Hematopoietic multipotent progenitor cell treated with erythropoietin and hydrocortisone succinate and interleukin-3 and kit ligand, for 17 days (in vitro differentiated cells): Measurements from ENCODE around the gene XPR1.
A peak's percentile ranks its signal among the peaks of the same experiment; 100 is the strongest.
"Not testable (repeated sequence)": the region's sequence is repeated elsewhere in the genome, so short reads cannot be mapped to it uniquely, and the experiment has no call there.

Experiments used
- DNase-seq: peaks from one replicate; pipeline ENCODE4 v3.0.0-alpha.2; 2015; ENCODE audit warnings: low spot score

The XPR1 gene

GRCh38 chr1:180722586-180722985, 90.8 kb downstream of the XPR1 start:
- no peak for DNase-seq

GRCh38 chr1:180724055-180724454, 92.2 kb downstream of the XPR1 start:
- DNase-seq = no peak

- DNase-seq = not testable (repeated sequence)
Observed at GRCh38 chr1:180726024-180726423, 94.2 kb downstream of the XPR1 start.

DNA sequence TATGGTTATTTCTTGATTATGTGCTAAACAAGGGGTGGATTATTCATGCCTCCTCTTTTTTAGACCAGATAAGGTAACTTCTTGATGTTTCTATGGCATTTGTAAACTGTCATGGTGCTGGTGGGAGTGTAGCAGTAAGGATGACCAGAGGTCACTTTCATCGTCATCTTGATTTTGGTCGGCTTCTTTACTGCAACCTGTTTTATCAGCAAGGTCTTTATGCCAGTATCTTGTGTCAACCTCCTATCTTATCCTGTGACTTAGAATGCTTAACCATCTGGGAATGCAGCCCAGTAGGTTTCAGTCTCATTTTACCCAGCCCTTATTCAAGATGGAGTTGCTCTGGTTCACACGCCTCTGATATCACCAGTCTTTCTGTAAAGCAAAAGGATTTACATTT, 95.9 kb downstream of the XPR1 start:
- not testable (repeated sequence) for DNase-seq

GRCh38 chr1:180728472-180729106, 96.8 kb downstream of the XPR1 start:
- no peak for DNase-seq

DNA sequence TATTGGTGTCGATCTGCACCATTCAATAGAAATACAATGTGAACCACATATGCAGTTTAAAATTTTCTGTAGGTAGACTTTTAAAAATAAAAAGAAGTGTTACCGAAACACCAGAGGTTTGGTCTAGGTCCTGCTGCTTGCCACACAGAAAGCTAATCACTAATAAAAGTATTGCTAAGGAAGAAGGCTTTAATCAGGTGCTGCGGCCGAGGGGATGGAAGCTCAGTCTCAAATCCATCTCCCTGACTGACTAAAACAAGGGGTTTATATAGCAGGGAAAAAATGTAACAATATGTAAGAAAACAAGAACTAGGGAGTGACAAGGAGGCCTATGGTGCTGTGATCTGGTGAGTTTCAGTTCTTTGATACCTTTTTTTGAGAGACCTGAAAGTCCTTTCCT, 99.3 kb downstream of the XPR1 start:
- no peak for DNase-seq

DNA sequence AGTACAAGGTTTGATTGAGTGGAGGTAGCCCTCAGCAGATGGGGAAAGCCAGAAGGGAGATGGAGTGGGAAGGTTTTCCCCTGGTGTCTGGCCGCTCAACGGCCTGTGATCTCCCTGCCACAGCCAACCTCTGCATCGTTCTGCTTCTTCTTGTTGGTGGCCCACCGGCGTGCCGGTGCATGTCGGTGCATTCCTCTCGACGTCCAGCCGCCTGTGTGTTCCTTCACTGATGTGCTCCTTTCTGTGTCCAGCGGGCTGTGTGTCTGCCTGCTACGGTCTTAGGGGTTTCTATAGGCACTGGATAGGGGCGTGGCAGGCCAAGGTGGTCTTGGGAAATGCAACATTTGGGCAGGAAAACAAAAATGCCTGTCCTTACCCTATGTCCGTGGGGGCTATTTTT, 101.0 kb downstream of the XPR1 start:
- DNase-seq = no peak

DNA sequence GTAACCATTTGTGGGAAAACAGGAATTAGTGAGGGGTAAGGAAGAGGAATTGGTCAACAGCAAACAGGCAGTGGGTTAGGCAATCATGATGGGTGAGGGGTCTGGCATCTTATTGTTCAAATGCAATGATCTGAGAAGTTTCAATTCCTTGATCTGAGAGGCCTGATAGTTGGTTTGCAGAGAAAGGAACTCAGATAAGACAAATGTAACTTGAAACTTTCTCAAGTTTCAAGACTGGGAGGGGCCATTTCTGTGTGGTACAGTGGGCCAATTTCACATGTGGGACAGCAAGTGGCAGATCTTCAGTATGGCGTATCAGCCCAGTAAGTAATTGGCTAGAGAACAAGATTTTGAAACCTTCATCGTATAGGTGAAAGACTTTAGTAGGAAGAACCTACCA, 102.5 kb downstream of the XPR1 start:
- DNase-seq = no peak

DNA sequence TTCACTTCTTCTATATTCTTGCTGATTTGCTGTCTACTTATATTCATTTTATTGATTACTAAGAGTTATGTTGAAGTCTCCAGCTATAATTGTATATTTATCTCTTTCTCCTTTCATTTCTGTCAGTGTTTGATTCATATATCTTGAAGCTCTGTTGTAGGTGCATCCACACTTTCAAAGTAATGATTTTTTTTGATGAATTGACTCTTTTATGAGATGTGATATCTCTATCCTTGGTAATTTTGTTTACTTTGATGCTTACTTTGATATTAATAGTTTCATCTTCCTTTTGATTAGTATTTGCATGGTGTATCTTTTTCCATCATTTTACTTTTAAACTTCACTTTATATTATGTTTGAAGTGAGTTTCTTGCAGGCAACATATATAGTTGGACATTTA, 110.8 kb downstream of the XPR1 start:
- DNase-seq = no peak

DNA sequence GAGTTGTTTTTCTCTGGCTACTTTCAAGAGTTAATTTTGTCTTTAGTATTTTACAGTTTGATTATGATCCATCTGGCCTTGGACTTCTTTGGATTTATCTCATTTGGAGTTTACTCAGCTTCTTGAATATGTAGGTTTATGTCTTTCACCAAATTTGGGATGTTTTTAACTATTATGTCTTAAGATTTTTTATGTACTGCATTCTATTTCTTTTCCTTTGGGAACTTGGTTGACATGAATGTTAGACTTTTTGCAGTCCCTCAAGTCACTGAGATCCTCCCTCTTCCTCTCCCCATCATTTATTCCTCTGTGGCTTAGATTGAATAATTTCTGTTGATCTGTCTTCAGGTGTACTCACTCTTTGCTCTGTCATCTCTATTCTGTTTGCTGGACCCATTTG, 112.0 kb downstream of the XPR1 start:
- DNase-seq = no peak

- DNase-seq = no peak
Observed at GRCh38 chr1:180745098-180745497, 113.3 kb downstream of the XPR1 start.

DNA sequence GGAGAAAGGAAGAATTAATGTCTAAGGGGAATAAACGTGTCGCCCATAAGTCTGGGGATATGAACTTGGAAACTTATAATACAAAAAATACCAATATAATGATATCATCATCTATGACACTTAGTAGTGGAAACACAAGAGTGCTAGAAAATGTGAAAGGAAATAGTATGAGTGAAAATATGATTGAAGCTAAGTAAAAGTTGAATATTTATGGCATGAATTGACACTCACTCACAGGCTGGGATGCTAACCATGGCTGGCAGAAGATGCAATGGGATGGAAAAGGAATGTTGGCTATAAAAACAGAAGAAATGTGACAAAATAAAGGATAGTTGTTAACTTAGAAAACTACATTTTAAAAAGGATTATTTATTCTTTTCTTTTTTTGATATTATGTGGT, 120.1 kb downstream of the XPR1 start:
- DNase-seq = no peak

DNA sequence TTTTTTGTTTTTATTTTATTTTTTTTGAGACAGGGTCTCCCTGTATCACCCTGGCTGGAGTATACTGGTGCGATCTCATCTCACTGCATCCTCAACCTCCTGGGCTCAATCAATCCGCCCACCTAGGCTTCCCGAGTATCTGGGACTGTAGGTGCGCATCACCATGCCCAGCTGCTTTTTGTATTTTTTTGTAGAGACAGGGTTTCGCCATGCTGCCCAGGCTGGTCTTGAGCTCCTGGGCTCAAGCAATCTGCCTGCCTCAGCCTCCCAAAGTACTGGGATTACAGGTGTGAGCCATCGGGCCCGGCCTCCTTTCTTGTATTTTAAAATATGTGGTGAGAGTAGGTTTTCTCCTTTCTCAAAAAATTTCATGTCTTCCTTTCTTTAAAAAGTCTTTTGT, 122.6 kb downstream of the XPR1 start:
- DNase-seq = no peak

- no peak for DNase-seq
Observed at GRCh38 chr1:180757657-180758056, 125.8 kb downstream of the XPR1 start.

- no peak for DNase-seq
Observed at GRCh38 chr1:180762796-180763195, 131.0 kb downstream of the XPR1 start.

GRCh38 chr1:180765151-180765550, 133.3 kb downstream of the XPR1 start:
- DNase-seq = no peak

- DNase-seq = no peak
Observed at GRCh38 chr1:180769889-180770288, 138.1 kb downstream of the XPR1 start.

DNA sequence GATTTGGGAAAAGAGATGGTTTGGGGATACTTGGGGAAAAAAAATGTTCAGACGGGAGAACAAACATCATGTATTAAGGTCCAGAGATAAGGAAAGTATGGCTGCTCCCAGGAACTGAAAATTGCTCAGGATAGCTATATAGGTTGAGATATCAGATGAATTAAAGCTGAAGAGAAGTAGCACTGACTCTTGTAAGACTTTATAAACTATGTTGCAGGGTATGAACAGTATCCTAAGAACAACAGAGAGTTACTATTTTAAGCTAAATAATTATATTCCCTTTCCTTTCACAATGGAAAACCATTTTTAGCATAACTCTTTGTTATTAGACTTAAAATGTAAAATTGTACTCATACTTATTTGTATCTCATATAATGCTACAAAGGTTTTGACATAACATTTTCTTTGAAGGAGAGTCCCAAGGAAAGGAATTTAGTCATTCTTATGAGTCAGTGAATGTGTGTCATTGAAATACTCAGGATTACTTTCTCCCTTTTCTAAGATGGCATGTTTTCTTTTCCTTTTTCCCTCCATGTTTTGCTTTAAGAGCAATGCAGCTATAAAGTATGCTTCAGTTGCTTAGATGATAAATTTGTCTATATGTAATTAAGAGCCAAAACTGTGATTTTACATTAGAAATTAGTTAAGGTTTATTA, 141.5 kb downstream of the XPR1 start:
- DNase-seq = no peak

DNA sequence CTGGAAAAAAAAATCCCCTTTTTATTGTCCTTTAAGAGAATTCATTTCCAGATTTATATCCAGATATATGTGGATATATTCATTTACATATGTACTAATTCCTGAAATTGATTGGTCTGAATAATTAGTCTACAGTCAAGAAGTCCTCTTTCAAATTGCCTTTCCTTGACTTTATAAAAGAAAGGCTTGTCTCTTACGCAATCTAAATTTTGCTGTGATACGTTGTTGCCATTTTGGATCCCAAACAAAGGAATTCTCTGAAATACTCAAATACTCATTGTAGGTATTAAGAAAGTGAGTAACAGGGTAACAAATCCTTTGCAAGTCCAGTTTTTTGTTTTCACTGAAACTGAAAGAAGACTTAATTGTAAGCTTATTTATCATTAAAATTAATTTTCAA, 144.0 kb downstream of the XPR1 start:
- DNase-seq = no peak

DNA sequence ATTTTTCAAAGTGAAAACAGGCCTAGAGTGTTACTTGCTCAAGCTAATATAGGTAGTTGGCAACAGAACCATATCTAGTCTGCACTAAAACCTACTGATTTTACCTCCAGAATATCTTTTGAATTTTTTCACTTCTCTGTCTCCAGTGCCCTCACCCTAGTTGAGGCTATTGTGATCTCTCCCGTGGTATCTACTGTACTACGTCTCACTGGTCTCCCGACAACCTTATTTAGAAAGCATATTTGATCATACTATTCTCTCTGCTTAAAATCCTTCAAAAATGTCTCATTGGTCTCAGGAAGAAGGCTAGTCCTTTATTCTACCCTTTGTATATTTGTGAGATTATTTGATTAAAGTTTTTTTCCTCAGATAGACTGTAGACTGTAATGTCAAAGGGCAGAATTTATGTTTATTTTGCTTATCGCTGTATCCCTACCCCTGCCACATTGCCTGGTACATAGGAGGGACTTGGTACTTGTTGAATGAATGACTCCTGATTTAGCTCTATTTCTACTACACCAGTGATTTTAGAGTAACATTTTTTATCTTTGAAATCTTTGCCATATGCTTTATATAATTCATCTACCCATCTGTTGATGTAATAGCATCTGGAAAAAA, 145.4 kb downstream of the XPR1 start:
- DNase-seq = no peak

- peak; percentile 24 for DNase-seq
Observed at GRCh38 chr1:180778782-180779398, 147.1 kb downstream of the XPR1 start.

- no peak for DNase-seq
Observed at GRCh38 chr1:180779584-180779983, 147.8 kb downstream of the XPR1 start.

DNA sequence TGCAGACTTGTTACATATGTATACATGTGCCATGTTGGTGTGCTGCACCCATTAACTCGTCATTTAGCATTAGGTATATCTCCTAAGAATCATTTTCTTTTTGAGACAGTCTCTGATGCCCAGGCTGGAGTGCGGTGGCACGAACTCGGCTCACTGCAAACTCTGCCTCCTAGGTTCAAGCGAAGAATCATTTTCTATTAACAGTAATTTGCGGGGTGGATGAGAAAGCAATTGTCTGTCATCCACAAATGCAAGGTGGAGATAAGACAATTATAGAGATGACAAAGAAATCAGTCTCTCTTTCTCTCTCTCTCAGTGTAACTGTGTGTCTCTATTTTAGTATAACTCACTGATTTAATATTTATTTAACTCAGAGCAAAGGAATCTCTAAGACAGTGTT, 149.9 kb downstream of the XPR1 start:
- no peak for DNase-seq
